PFSK-1 (cell line): ENCODE measurements around the gene SLC24A3.

Experiments used
- POLR2AphosphoS5 ChIP-seq: IDR thresholded peaks from 2 replicates; pipeline ENCODE4 v1.6.1; 2012; ENCODE audit warnings: low read depth, mild to moderate bottlenecking, control low read depth, low read length, moderate library complexity
- TAF1 ChIP-seq: IDR thresholded peaks from 2 replicates; pipeline ENCODE4 v1.6.1; 2012; ENCODE audit warnings: low read length, control low read depth, borderline replicate concordance; ENCODE audit not compliant: insufficient read depth

DNA sequence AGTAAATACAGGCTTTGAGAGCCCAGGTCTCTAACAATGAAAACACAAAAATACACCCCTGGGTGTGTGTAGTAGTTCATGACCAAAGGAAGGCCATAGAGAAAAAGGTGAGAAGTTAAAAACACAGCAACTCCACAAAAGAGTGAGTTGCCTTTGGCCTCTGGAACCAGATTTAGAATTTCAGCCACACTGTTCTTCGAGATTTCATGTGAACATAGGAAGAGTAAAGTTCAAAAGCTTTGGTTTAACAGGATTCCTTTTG is 502.1 kb downstream of the SLC24A3 start:
- no peak for TF ChIP-seq POLR2AphosphoS5
- no peak for TF ChIP-seq TAF1
